IMR-90 (cell line): Measurements from ENCODE around the gene PRKCB. TPM values are rescaled to one million over a fixed set of nuclear protein-coding genes. Genes with fewer than 3 reads are reported as not detected.

ENCODE experiments used
- ATAC-seq: fragments of 200-7000 bp; cut with Tn5 transposase; 2 replicates; pipeline ENCODE4 v1.9.1; 2020; ENCODE audit warnings: low read depth, mild to moderate bottlenecking, moderate library complexity
- BruUV-seq: library from RNA; stranded (reverse); fragments of 400-500 nt; replicated peaks from 2 replicates; lab custom pipeline; 2021; lab: Mats Ljungman, UMichigan
- CTCF ChIA-PET: fragments of 300-600 bp; formaldehyde crosslinking; extraction: SDS; loops from one replicate; lab custom pipeline; 2021; ENCODE audit warnings: antibody characterized with exemption; lab: Yijun Ruan, JAX
- POLR2A ChIA-PET: fragments of 300-600 bp; sonication (Branson Sonifier 250); formaldehyde crosslinking; loops from one replicate; lab custom pipeline; 2022; ENCODE audit warnings: antibody characterized with exemption; ENCODE audit not compliant: unreplicated experiment; lab: Charles Lee
- DNase-seq: peaks from one replicate; pipeline ENCODE4 v3.0.0; 2013
- H2AFZ ChIP-seq: replicated peaks from 2 replicates; pipeline ENCODE3; 2013; ENCODE audit warnings: low read length, mild to moderate bottlenecking; ENCODE audit not compliant: poor library complexity
- H2AK5ac ChIP-seq: 2 replicates; pipeline ENCODE4 v1.6.1; 2013; ENCODE audit warnings: low read depth, low read length, inconsistent platforms
- H2AK9ac ChIP-seq: replicated peaks from 2 replicates; pipeline ENCODE3; 2013; ENCODE audit warnings: mild to moderate bottlenecking, low read depth, low read length, moderate library complexity; ENCODE audit not compliant: poor library complexity
- H2BK120ac ChIP-seq: 2 replicates; pipeline ENCODE4 v1.6.1; 2013; ENCODE audit warnings: low read depth, low read length, inconsistent platforms
- H2BK15ac ChIP-seq: 3 replicates; pipeline ENCODE4 v1.6.1; 2013; ENCODE audit warnings: low read depth, low read length, inconsistent platforms
- H2BK20ac ChIP-seq: 2 replicates; pipeline ENCODE4 v1.6.1; 2013; ENCODE audit warnings: low read depth, mild to moderate bottlenecking, inconsistent platforms, low read length, moderate library complexity
- H2BK5ac ChIP-seq: 2 replicates; pipeline ENCODE4 v1.6.1; 2013; ENCODE audit warnings: mild to moderate bottlenecking, low read depth, low read length, inconsistent platforms; ENCODE audit not compliant: poor library complexity, severe bottlenecking
- H3K14ac ChIP-seq: replicated peaks from 2 replicates; pipeline ENCODE4 v1.6.1; 2013; ENCODE audit warnings: low read depth, low read length, inconsistent platforms
- H3K18ac ChIP-seq: 2 replicates; pipeline ENCODE4 v1.6.1; 2013; ENCODE audit warnings: low read depth, low read length, control low read depth
- H3K23ac ChIP-seq: 2 replicates; pipeline ENCODE4 v1.6.1; 2013; ENCODE audit warnings: low read depth, low read length, inconsistent platforms
- H3K27ac ChIP-seq: 2 replicates; pipeline ENCODE4 v1.5.1; 2013; ENCODE audit warnings: mild to moderate bottlenecking, control low read depth, low read length; ENCODE audit not compliant: insufficient read depth
- H3K27me3 ChIP-seq: 2 replicates; pipeline ENCODE4 v1.6.1; 2013; ENCODE audit warnings: low read length; ENCODE audit not compliant: control insufficient read depth, insufficient read depth
- H3K36me3 ChIP-seq: 2 replicates; pipeline ENCODE4 v1.6.1; 2013; ENCODE audit warnings: low read length, mixed read lengths; ENCODE audit not compliant: control insufficient read depth, insufficient read depth
- H3K4ac ChIP-seq: 2 replicates; pipeline ENCODE4 v1.6.1; 2013; ENCODE audit warnings: low read depth, low read length, inconsistent platforms
- H3K4me1 ChIP-seq: 2 replicates; pipeline ENCODE4 v1.6.1; 2013; ENCODE audit warnings: low read length, mixed read lengths; ENCODE audit not compliant: control insufficient read depth, insufficient read depth
- H3K4me2 ChIP-seq: 2 replicates; pipeline ENCODE4 v1.6.1; 2013; ENCODE audit warnings: low read depth, mild to moderate bottlenecking, control low read depth, low read length, moderate library complexity
- H3K4me3 ChIP-seq: 2 replicates; pipeline ENCODE4 v1.5.1; 2013; ENCODE audit warnings: low read depth, mild to moderate bottlenecking, control low read depth, low read length, moderate library complexity; ENCODE audit not compliant: insufficient read depth
- H3K56ac ChIP-seq: 2 replicates; pipeline ENCODE4 v1.6.1; 2013; ENCODE audit warnings: low read length, inconsistent platforms; ENCODE audit not compliant: insufficient read depth; ENCODE audit errors: extremely low read depth
- H3K79me1 ChIP-seq, 2 experiments: 2 replicates each; pipeline ENCODE4 v1.6.1; 2013; ENCODE audit warnings: low read length in 2 of 2, inconsistent platforms in 1 of 2, low read depth in 1 of 2
- H3K9ac ChIP-seq: 2 replicates; pipeline ENCODE4 v1.6.1; 2013; ENCODE audit warnings: low read depth, low read length, control low read depth
- H3K9me1 ChIP-seq: 2 replicates; pipeline ENCODE4 v1.6.1; 2013; ENCODE audit warnings: low read length, inconsistent platforms; ENCODE audit not compliant: insufficient read depth
- H3K9me3 ChIP-seq: 2 replicates; pipeline ENCODE4 v1.6.1; 2013; ENCODE audit warnings: low read length; ENCODE audit not compliant: control insufficient read depth, insufficient read depth
- H4K20me1 ChIP-seq: 2 replicates; pipeline ENCODE4 v1.6.1; 2013; ENCODE audit warnings: low read length, inconsistent platforms; ENCODE audit not compliant: insufficient read depth
- H4K5ac ChIP-seq: 2 replicates; pipeline ENCODE4 v1.6.1; 2013; ENCODE audit warnings: mild to moderate bottlenecking, low read depth, low read length, control low read depth
- H4K8ac ChIP-seq, 2 experiments: 2 replicates each; pipeline ENCODE4 v1.6.1; 2013; ENCODE audit warnings: low read depth in 2 of 2, low read length in 2 of 2, control low read depth in 1 of 2, inconsistent platforms in 1 of 2
- H4K91ac ChIP-seq: 2 replicates; pipeline ENCODE4 v1.6.1; 2013; ENCODE audit warnings: low read depth, low read length, inconsistent platforms; ENCODE audit not compliant: insufficient read depth
- CTCF ChIP-seq: conservative IDR thresholded peaks from 2 replicates; pipeline ENCODE4 v1.5.1; 2012; ENCODE audit warnings: mild to moderate bottlenecking, low read depth, low read length, improper control_type of control experiment
- ELK1 ChIP-seq: fragments of 150-350 bp; IDR thresholded peaks from 2 replicates; pipeline ENCODE4 v1.6.1; 2016; ENCODE audit warnings: low read depth, mild to moderate bottlenecking, low read length, moderate library complexity, borderline replicate concordance
- FOS ChIP-seq: fragments of 150-350 bp; IDR thresholded peaks from 2 replicates; pipeline ENCODE4 v1.6.1; 2016; ENCODE audit warnings: low read depth, low read length
- MAFK ChIP-seq: IDR thresholded peaks from 2 replicates; pipeline ENCODE4 v1.6.1; 2012; ENCODE audit warnings: low read depth, low read length, improper control_type of control experiment
- MAZ ChIP-seq: IDR thresholded peaks from 2 replicates; pipeline ENCODE4 v1.6.1; 2012; ENCODE audit warnings: low read depth, mild to moderate bottlenecking, low read length, improper control_type of control experiment, moderate library complexity, borderline replicate concordance
- MXI1 ChIP-seq: IDR thresholded peaks from 2 replicates; pipeline ENCODE4 v1.6.1; 2012; ENCODE audit warnings: low read depth, mild to moderate bottlenecking, low read length, moderate library complexity, borderline replicate concordance
- POLR2A ChIP-seq: IDR thresholded peaks from 2 replicates; pipeline ENCODE4 v1.6.1; 2012; ENCODE audit warnings: mild to moderate bottlenecking, low read depth, low read length
- SMC3 ChIP-seq: fragments of 150-350 bp; IDR thresholded peaks from 2 replicates; pipeline ENCODE4 v1.6.1; 2016; ENCODE audit warnings: low read depth, mild to moderate bottlenecking, antibody characterized with exemption, low read length, moderate library complexity
- WGBS, 2 experiments: methylation state at CpG; one replicate each; pipeline versions ENCODE4 v1.1.5 to v1.1.7; 2013; ENCODE audit warnings: missing lambda C conversion rate in 2 of 2; ENCODE audit not compliant: insufficient read length in 1 of 2; ENCODE audit errors: extremely low coverage in 2 of 2; 5-methylcytosine and 5-hydroxymethylcytosine counted together
- dilution Hi-C: fragments of 300-500 bp; cut with HindIII; formaldehyde crosslinking; loops from one replicate; pipeline ENCODE4 v1.14.3; 2018; ENCODE audit warnings: low sequenced_read_pairs; ENCODE audit not compliant: unreplicated experiment
- in situ Hi-C: fragments of 300-500 bp; cut with MboI; formaldehyde crosslinking; loops from 3 replicates; pipeline ENCODE4 v1.14.3; 2019; ENCODE audit warnings: low sequenced_read_pairs, inconsistent platforms, mixed read lengths
- intact Hi-C: fragments of 100-400 bp; cut with micrococcal nuclease; formaldehyde crosslinking; loops from 2 replicates; pipeline ENCODE4 v1.10.0; 2022
- polyA plus RNA-seq, 3 experiments: library from polyadenylated mRNA; depleted of rRNA; stranded (reverse); fragments of >200 nt; gene quantifications; 2 replicates each; pipeline ENCODE4 v1.2.3, GENCODE V29; 2012; ENCODE audit warnings: low replicate concordance in 1 of 3
- total RNA-seq: library from RNA; depleted of rRNA; stranded (reverse); fragments of >200 nt; gene quantifications from 2 replicates; pipeline ENCODE4 v1.2.3, GENCODE V29; 2012
- TF ChIP-seq, protein P1 (sequence below): fragments of 150-350 bp; IDR thresholded peaks from 2 replicates; pipeline ENCODE4 v1.6.1; 2017; ENCODE audit warnings: mild to moderate bottlenecking, antibody characterized with exemption, low read length, low read depth

PRKCB gene
- total and polyA plus RNA-seq, 2 of the 4 experiments (the other 2 are of a cell fraction), result under 0.01 TPM; not detected in 1

- intact Hi-C loops (no loop called here), dilution Hi-C loops (no loop called here), in situ Hi-C loops (no loop called here)
- Histone ChIP-seq H3K18ac (no peak overlapping the region), H3K56ac (no peak overlapping the region), H3K79me1 (no peaks in the 10 kb centered on the region), H4K20me1 (no peaks in the 10 kb centered on the region), H2BK5ac (no peak overlapping the region), H2BK20ac (no peak overlapping the region), H2BK15ac (no peak overlapping the region), H2AK5ac (no peak overlapping the region), H2AFZ (no peak overlapping the region), H3K9ac (no peak overlapping the region), H3K23ac (no peak overlapping the region), H3K4me1 (no peaks in the 10 kb centered on the region), H3K4ac (no peak overlapping the region), H3K4me2 (no peak overlapping the region), H4K5ac (no peak overlapping the region), H3K27ac (no peak overlapping the region), H2BK120ac (no peak overlapping the region), H3K9me3 (no peaks in the 10 kb centered on the region), H2AK9ac (no peak overlapping the region), H4K8ac (no peak overlapping the region), H3K36me3 (no peaks in the 10 kb centered on the region), H3K27me3 (no peaks in the 10 kb centered on the region), H3K14ac (no peak overlapping the region), H3K4me3 (no peak overlapping the region), H4K91ac (no peak overlapping the region), H3K9me1 (no peaks in the 10 kb centered on the region)
- no TSS peak for BruUV-seq
- ChIA-PET POLR2A (no interaction called here), CTCF (no interaction called here)
- ATAC-seq (no peak), DNase-seq (no peak)
- WGBS, 2 experiments, result no CpG with 5 or more reads among the region's 11 CpGs
- TF ChIP-seq ELK1 (no peak), CTCF (no peak), MAFK (no peak), MAZ (no peak), SMC3 (no peak), POLR2A (no peak), MXI1 (no peak), FOS (no peak)
- TF ChIP-seq, protein P1, sequence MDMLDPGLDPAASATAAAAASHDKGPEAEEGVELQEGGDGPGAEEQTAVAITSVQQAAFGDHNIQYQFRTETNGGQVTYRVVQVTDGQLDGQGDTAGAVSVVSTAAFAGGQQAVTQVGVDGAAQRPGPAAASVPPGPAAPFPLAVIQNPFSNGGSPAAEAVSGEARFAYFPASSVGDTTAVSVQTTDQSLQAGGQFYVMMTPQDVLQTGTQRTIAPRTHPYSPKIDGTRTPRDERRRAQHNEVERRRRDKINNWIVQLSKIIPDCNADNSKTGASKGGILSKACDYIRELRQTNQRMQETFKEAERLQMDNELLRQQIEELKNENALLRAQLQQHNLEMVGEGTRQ, result no peak
Measured at GRCh38 chr16:23959072-23959751, 123.4 kb downstream of the PRKCB start.
